Fibroblast of the aortic adventitia (primary cell): ENCODE results near the gene DKK1. TPM values are rescaled to one million over a fixed set of nuclear protein-coding genes. Genes with fewer than 3 reads are reported as not detected.

Experiments
- DNase-seq: peaks from one replicate; pipeline ENCODE4 v3.0.0-alpha.2; 2010; ENCODE audit warnings: low read depth
- H3K4me3 ChIP-seq: 2 replicates; pipeline ENCODE4 v1.5.1; 2011; ENCODE audit warnings: low read depth, mild to moderate bottlenecking, control low read depth, low read length, moderate library complexity
- CTCF ChIP-seq: IDR thresholded peaks from 2 replicates; pipeline ENCODE4 v1.5.1; 2011; ENCODE audit warnings: mild to moderate bottlenecking, low read length, control low read depth, inconsistent platforms; ENCODE audit not compliant: insufficient read depth
- total RNA-seq: library from RNA; depleted of rRNA; stranded (reverse); fragments of >200 nt; gene quantifications from 2 replicates; pipeline ENCODE4 v1.2.3, GENCODE V29; 2012; ENCODE audit warnings: low replicate concordance

DKK1 gene
- total RNA-seq, 1 donor = 123 TPM

DNA sequence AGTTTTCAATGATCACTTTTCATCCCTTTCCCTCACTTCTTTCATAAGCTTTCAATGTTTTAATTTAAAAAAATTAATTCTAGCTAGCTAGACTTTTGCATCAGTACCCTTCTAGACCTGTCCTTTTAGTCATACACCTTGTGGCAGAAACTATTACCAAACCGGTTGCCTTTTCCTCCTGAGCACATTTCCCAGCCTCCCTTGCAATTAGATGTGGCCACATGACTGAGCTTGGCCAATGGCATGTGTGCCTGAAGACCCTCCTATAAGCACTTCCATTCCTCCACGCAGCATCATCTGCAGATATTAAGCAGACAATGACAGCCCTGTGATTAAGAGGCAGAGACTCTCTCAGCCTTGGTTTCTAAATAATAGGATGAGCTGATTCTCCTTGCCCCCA lies 12.3 kb downstream of the DKK1 start:
- DNase-seq = no peak
- no peak overlapping the region for H3K4me3 ChIP-seq
- TF ChIP-seq CTCF = no peak

GRCh38 chr10:52331638-52332364 lies 17.7 kb downstream of the DKK1 start:
- no peak for TF ChIP-seq CTCF
- no peak overlapping the region for H3K4me3 ChIP-seq
- DNase-seq = no peak

DNA sequence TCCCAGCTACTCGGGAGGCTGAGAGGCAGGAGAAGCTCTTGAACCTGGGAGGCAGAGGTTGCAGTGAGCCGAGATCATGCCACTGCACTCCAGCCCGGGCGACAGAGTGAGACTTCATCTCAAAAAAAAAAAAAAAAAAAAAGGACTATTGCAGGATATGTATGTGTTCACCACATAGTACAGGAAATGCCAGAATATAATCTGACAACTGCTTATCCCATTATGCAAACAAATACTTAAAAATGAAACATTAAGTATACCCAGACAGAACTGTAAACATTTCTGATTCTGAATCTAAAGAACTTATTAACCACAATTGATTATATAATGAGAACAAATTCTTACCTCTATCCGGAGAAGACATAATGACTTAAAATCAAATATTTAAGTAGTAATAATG lies 18.7 kb downstream of the DKK1 start:
- TF ChIP-seq CTCF = no peak
- H3K4me3 ChIP-seq = no peak overlapping the region
- DNase-seq = no peak

GRCh38 chr10:52334595-52334994 lies 20.5 kb downstream of the DKK1 start:
- no peak for DNase-seq
- H3K4me3 ChIP-seq = no peak overlapping the region
- no peak for TF ChIP-seq CTCF

DNA sequence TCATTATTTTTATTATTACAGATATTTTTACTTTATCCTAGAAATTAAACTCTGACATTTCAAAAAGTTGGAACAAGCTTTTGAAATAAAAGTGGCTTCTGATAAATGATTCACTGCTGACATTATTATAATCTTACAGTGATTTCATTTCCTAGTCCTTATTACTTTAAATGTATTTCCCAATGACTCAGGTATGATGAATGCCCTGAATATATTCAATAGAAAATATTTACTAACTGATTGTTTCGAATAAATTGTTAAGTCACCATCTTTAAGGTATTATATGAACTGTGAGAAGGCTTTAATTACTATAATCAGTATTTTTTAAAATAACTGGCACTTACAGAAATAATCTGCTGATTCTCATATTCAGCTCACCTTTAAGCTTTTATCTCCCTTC lies 21.6 kb downstream of the DKK1 start:
- H3K4me3 ChIP-seq = no peak overlapping the region
- DNase-seq = no peak
- no peak for TF ChIP-seq CTCF

- H3K4me3 ChIP-seq = no peak overlapping the region
- no peak for TF ChIP-seq CTCF
- DNase-seq = no peak
These were observed 23.1 kb downstream of the DKK1 start for GRCh38 chr10:52337225-52337624.

DNA sequence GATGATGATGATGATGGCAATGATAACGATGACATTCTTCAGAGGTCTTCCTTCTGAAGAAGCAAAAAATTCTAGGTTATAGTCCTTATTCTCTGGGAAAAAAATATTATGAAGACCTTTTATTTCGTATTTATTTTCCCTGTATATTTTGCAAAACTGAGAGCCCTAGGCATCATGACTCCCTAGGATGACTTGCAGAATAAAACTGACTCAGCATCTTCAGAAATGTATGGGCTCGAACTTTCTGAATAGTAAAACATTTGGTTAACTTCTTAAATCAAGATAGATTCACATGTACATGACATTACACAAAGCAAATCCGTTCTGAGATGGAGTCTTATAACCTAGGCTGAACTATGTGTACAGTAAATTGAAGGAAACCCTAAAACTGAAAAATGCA lies 29.4 kb downstream of the DKK1 start:
- no peak for TF ChIP-seq CTCF
- no peak overlapping the region for H3K4me3 ChIP-seq
- DNase-seq = peak; percentile 6
